GM10266 (cell line): Measurements from ENCODE around the gene CT83.

Source experiments
- DNase-seq: peaks from one replicate; pipeline ENCODE4 v3.0.0; 2012; ENCODE audit errors: extremely low spot score
- TF ChIP-seq, protein P1 (sequence below): IDR thresholded peaks from 2 replicates; pipeline ENCODE4 v1.5.1; 2012; ENCODE audit warnings: mild to moderate bottlenecking, low read depth; ENCODE audit not compliant: control insufficient read depth, insufficient read depth; ENCODE audit errors: missing control alignments

The CT83 gene, protein sequence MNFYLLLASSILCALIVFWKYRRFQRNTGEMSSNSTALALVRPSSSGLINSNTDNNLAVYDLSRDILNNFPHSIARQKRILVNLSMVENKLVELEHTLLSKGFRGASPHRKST

DNA sequence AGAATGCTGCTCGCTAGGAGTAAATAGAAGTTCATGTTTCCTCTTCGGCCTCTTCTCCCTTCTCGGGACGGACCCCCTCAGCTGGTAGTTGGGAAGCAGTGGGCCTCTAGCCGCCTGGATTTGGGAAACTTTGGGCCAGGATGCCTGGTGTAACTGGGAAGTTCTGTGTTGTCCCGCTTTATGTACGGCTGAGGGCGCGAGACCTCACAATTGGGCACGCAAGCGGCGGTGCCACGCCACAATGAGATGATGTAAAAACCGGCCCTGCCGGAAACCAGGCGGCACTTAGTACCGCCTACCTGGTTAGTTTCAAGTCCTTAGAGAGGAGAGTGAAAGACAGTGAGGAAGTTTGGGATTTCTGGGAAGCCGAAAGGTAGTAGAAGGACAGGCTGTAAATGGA lies at the start of gene CT83:
Gene CT83 (minus strand): TSS at position 155 of the 400 bp plus-strand sequence. CDS start 120 bp downstream, at position 35.
- TF ChIP-seq, protein P1, sequence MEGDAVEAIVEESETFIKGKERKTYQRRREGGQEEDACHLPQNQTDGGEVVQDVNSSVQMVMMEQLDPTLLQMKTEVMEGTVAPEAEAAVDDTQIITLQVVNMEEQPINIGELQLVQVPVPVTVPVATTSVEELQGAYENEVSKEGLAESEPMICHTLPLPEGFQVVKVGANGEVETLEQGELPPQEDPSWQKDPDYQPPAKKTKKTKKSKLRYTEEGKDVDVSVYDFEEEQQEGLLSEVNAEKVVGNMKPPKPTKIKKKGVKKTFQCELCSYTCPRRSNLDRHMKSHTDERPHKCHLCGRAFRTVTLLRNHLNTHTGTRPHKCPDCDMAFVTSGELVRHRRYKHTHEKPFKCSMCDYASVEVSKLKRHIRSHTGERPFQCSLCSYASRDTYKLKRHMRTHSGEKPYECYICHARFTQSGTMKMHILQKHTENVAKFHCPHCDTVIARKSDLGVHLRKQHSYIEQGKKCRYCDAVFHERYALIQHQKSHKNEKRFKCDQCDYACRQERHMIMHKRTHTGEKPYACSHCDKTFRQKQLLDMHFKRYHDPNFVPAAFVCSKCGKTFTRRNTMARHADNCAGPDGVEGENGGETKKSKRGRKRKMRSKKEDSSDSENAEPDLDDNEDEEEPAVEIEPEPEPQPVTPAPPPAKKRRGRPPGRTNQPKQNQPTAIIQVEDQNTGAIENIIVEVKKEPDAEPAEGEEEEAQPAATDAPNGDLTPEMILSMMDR = no peak
- DNase-seq = no peak

DNA sequence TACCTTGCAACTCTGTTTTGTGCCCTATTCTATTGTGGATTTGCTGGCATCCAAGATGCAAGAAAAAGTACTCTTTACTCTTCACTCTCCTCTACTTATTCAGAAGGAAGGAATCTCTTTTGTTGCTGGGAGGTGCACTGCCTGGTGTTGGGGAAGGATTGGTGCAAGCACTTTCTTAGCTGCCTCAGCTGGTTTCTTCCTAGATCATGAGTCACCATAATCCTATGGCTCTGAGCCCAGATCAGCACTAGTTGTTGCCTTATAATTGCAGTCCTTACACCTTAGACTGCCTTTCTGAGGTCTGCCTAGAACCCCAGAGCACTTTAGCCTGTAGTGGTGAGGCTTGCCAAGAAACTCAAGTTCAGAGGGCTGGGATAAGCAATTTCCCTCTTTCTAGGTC lies 37.0 kb upstream of the CT83 start:
- TF ChIP-seq, protein P1 = no peak
- DNase-seq = no peak

DNA sequence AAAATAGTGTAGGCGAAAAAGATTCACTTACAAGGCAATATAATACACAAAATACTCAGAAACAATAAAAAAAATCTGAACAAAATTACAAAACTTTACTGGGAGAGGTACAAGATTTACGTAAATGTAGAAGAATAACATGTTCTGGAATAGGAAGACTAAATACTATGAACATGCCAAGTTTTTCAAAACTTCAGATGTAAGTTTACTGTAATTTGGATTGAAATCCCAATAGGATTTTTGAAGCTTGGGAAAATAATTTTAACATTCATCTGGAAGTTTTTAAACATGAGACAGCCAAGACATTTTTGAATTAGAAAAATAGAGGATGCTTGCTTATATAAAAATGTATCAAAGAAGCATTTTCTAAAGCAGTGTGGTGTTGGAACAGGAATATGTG lies 30.5 kb upstream of the CT83 start:
- TF ChIP-seq, protein P1 = no peak
- DNase-seq = no peak

DNA sequence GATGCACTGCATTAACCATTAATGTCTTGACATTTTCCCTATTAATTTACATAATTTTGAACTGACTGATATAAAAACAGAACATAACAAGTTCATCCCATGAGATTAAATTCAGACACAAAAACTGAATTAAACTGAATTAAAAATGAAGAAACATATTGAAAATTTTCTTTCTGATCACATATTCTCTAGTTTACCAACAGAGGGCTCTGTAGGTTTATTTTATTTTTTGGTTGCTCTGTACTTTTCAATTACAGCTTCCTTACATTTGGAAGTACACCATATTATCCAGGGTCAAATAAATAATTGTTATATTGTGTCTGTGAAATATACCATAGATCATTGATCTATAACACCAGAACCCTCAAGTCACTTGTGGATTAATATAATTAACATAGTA lies 27.3 kb upstream of the CT83 start:
- TF ChIP-seq, protein P1 = no peak
- no peak for DNase-seq

DNA sequence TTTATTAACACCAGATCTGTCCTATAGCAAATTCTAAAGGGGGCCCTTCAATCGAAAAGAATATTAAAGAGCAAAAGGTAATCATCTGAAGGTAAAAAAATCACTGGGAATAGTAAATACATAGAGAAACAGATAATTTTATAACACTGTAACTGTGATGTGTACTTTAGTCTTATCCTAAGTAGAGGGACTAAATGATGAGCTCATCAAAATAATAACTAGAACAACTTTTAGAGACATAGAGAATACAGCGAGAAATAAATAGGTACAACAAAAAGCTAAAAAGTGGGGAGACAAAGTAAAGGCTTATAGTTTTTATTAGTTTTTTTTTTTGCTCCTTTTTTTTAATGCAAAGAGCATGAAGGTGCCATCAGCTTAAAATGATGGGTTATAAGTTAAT lies 17.3 kb upstream of the CT83 start:
- DNase-seq = no peak
- TF ChIP-seq, protein P1 = no peak

DNA sequence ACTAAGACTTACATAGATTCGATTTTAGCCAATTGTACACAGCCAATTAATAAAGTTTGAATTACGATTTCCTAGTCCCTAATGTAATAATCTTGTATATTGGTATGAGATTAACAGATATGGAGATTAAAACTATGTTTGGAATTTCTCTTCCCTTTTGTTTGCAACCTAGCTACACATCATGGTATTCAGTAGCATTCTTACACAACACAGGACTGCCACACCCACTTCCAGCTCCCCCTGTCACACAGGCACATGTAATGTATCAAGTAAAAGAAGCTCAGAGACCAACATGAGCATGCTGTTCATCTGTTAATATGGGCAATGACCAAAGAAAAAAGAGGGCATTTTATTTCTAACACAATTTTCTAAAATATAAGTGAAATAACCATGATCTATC lies 13.6 kb downstream of the CT83 start:
- no peak for DNase-seq

DNA sequence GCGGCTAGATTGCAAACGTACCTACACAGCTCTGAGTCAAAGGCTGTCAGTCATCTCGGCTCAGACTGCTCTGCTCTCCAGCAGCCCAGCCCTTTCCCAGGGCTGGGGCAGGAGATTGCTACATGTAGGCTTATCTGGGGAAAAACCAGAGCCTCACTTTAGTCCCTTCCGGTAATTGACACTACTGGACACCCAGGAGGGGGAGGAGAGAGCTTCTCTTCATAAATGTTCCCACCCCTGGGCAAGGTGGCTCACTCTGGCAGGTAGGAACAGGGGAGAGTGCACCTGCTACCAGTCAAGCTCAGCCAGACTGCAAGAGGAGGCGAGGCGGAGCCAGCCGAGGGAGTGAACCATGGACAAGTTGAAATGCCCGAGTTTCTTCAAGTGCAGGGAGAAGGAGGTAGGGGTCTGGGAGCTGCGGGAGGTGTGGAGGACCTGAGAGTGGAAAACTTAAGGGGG lies 26.4 kb downstream of the CT83 start, which contains the start of gene SLC6A14:
Gene SLC6A14 (plus strand): TSS at position 249 of the 459 bp plus-strand sequence. CDS start 104 bp downstream, at position 353.
- DNase-seq = no peak
- TF ChIP-seq, protein P1 = no peak

More for the DNA sequence above, 13.6 kb downstream of the CT83 start:
- TF ChIP-seq, protein P1 = no peak
